ENCODE data around the gene ROS1.

- TF ChIP-seq POLR2A (IDR thresholded peaks at IDR 0.05; ENCODE audit: low read length), result no peak
- no peak for TF ChIP-seq GATA1 (IDR thresholded peaks at IDR 0.05; ENCODE audit: low read depth, low read length)
Measured at GRCh38 chr6:117425431-117426153, at the start of gene ROS1.

Data from erythroblast (primary cell).